K562 (cell line): Measurements from ENCODE around the gene SPON1. TPM values are rescaled to one million over a fixed set of nuclear protein-coding genes. Genes with fewer than 3 reads are reported as not detected.

Experiments
- ATAC-seq: fragments of 200-7000 bp; cut with Tn5 transposase; 3 replicates; pipeline ENCODE4 v1.9.1; 2020; ENCODE audit warnings: moderate library complexity
- BruUV-seq: library from RNA; stranded (reverse); fragments of 400-500 nt; replicated peaks from 2 replicates; lab custom pipeline; 2021; lab: Mats Ljungman, UMichigan
- CTCF ChIA-PET: fragments of 300-600 bp; formaldehyde crosslinking; extraction: SDS; loops from one replicate; lab custom pipeline; 2021; ENCODE audit warnings: low intra/inter-chr PET ratio; lab: Yijun Ruan, JAX
- POLR2A ChIA-PET: fragments of 300-600, 350-650 bp; sonication (Branson Sonifier 250); formaldehyde crosslinking; extraction: SDS; loops from one replicate; lab custom pipeline; 2021; ENCODE audit warnings: antibody characterized with exemption, inconsistent platforms; lab: Yijun Ruan, JAX
- DNase-seq, 4 experiments: peaks; one replicate each; pipeline versions ENCODE4 v3.0.0 to v3.0.0-alpha.2; 2011 to 2018; ENCODE audit warnings: low spot score in 3 of 4, mixed read lengths in 3 of 4; ENCODE audit errors: extremely low read depth in 1 of 4
- FAIRE-seq: peaks from 2 replicates; lab custom pipeline; 2011; peaks lifted over from hg19 to GRCh38; lab: Jason Lieb, UNC
- H2AFZ ChIP-seq: 2 replicates; pipeline ENCODE4 v1.6.0; 2011; ENCODE audit warnings: low read depth, low read length, control low read depth, inconsistent platforms
- H3K27ac ChIP-seq: fragments of 200-600 bp; 3 replicates; pipeline ENCODE4 v1.8.0; 2011; ENCODE audit warnings: low read depth, mild to moderate bottlenecking, control low read depth, inconsistent platforms, low read length, moderate library complexity, mixed read lengths; ENCODE audit errors: extremely low read depth
- H3K27me3 ChIP-seq, 2 experiments: fragments of 300-600 bp in 1 of 2; 2 replicates in 1 of 2; 3 replicates in 1 of 2; pipeline versions ENCODE4 v1.6.0 to v1.8.0; 2011; ENCODE audit warnings: inconsistent platforms in 2 of 2, low read length in 2 of 2, mild to moderate bottlenecking in 1 of 2, mixed read lengths in 1 of 2, moderate library complexity in 1 of 2; ENCODE audit not compliant: control insufficient read depth in 2 of 2, insufficient read depth in 2 of 2
- H3K36me3 ChIP-seq: fragments of 300-600 bp; 3 replicates; pipeline ENCODE4 v1.8.0; 2011; ENCODE audit warnings: mild to moderate bottlenecking, low read length, inconsistent platforms; ENCODE audit not compliant: control insufficient read depth, insufficient read depth
- H3K4me1 ChIP-seq, 2 experiments: fragments of 200-600 bp in 1 of 2; replicated peaks in 1 of 2; 2 replicates in 1 of 2; 3 replicates in 1 of 2; pipeline versions ENCODE4 v1.5.1 to v1.8.0; 2011; ENCODE audit warnings: inconsistent platforms in 2 of 2, low read length in 2 of 2, mild to moderate bottlenecking in 1 of 2, mixed read lengths in 1 of 2, moderate library complexity in 1 of 2; ENCODE audit not compliant: control insufficient read depth in 2 of 2, insufficient read depth in 2 of 2
- H3K4me2 ChIP-seq: 2 replicates; pipeline ENCODE4 v1.6.1; 2011; ENCODE audit warnings: low read length, control low read depth, inconsistent platforms, mixed read lengths; ENCODE audit not compliant: insufficient read depth
- H3K4me3 ChIP-seq: fragments of 200-600 bp; sonication (generic), shearing (Covaris generic); 2 replicates; pipeline ENCODE4 v1.5.1; 2016; ENCODE audit warnings: control low read depth, inconsistent platforms
- H3K79me2 ChIP-seq: fragments of 200-600 bp; 3 replicates; pipeline ENCODE4 v1.8.0; 2011; ENCODE audit warnings: low read length, inconsistent platforms; ENCODE audit not compliant: control insufficient read depth, insufficient read depth
- H3K9ac ChIP-seq, 2 experiments: 2 replicates each; pipeline versions ENCODE4 v1.6.0 to v1.6.1; 2011; ENCODE audit warnings: low read depth in 2 of 2, low read length in 2 of 2, control low read depth in 1 of 2, inconsistent platforms in 1 of 2, mild to moderate bottlenecking in 1 of 2, mixed read lengths in 1 of 2; ENCODE audit not compliant: insufficient read depth in 1 of 2
- H3K9me1 ChIP-seq: one replicate; pipeline ENCODE4 v1.6.0; 2011; ENCODE audit warnings: inconsistent platforms, mild to moderate bottlenecking, low read length, moderate library complexity; ENCODE audit not compliant: control insufficient read depth, insufficient read depth
- H3K9me3 ChIP-seq: replicated peaks from 2 replicates; pipeline ENCODE4 v1.5.1; 2011; ENCODE audit warnings: low read depth, low read length, inconsistent platforms; ENCODE audit not compliant: control insufficient read depth, insufficient read depth
- H4K20me1 ChIP-seq: replicated peaks from 2 replicates; pipeline ENCODE4 v1.6.1; 2011; ENCODE audit warnings: low read length, inconsistent platforms, mixed read lengths; ENCODE audit not compliant: control insufficient read depth, insufficient read depth
- AFF4 ChIP-seq: sonication (generic); formaldehyde crosslinking; IDR thresholded peaks from 2 replicates; pipeline ENCODE4 v1.8.0; 2023; ENCODE audit warnings: mild to moderate bottlenecking, missing genetic modification reagents
- CEBPB ChIP-seq: fragments of 450-650 bp; IDR thresholded peaks from 2 replicates; pipeline ENCODE4 v1.6.1; 2016; ENCODE audit warnings: missing genetic modification characterization, missing compliant biosample characterization
- DLX4 ChIP-seq: fragments of 250-450 bp; sonication (Bioruptor Pico); IDR thresholded peaks from 2 replicates; pipeline ENCODE4 v1.6.1; 2021; ENCODE audit warnings: mild to moderate bottlenecking
- GTF2F1 ChIP-seq: IDR thresholded peaks from 2 replicates; pipeline ENCODE4 v1.6.1; 2011; ENCODE audit warnings: low read depth, low read length, improper control_type of control experiment
- ILF3 ChIP-seq: fragments of 450-650 bp; IDR thresholded peaks from 2 replicates; pipeline ENCODE4 v1.6.1; 2018; ENCODE audit warnings: antibody characterized with exemption, mild to moderate bottlenecking, moderate library complexity, borderline replicate concordance
- KLF10 ChIP-seq: fragments of 250-450 bp; sonication (Bioruptor Pico); IDR thresholded peaks from 2 replicates; pipeline ENCODE4 v1.6.1; 2021; ENCODE audit warnings: matching md5 sums
- MTA2 ChIP-seq: fragments of 450-650 bp; IDR thresholded peaks from 2 replicates; pipeline ENCODE4 v1.6.1; 2016; ENCODE audit warnings: low read depth
- SMARCE1 ChIP-seq: fragments of 450-650 bp; IDR thresholded peaks from 2 replicates; pipeline ENCODE4 v1.7.1; 2016; ENCODE audit warnings: mild to moderate bottlenecking
- ZBTB11 ChIP-seq, 3 experiments: fragments of 200-800 bp in 1 of 3; fragments of 250-450 bp in 1 of 3; fragments of 450-650 bp in 1 of 3; sonication (Bioruptor Pico) in 1 of 3; sonication (Bioruptor generic) in 1 of 3; formaldehyde crosslinking in 1 of 3; IDR thresholded peaks; 2 replicates each; pipeline versions ENCODE4 v1.6.1 to v1.8.0; 2016 to 2022; ENCODE audit warnings: mild to moderate bottlenecking in 2 of 3, missing genetic modification characterization in 2 of 3, missing compliant biosample characterization in 1 of 3, moderate library complexity in 1 of 3
- ZNF507 ChIP-seq: conservative IDR thresholded peaks from 2 replicates; pipeline ENCODE4 v1.6.1; 2017; ENCODE audit warnings: missing genetic modification characterization, missing compliant biosample characterization
- WGBS: fragments of 100-300 bp; shearing (Covaris generic); methylation state at CpG from one replicate; pipeline ENCODE4 v1.1.6; 2016; ENCODE audit warnings: low coverage, mixed read lengths; ENCODE audit not compliant: insufficient coverage; ENCODE audit errors: missing lambda C conversion rate; 5-methylcytosine and 5-hydroxymethylcytosine counted together
- in situ Hi-C: fragments of 300-500 bp; cut with MboI; formaldehyde crosslinking; loops from 4 replicates; pipeline ENCODE4 v1.15.0; 2018; ENCODE audit warnings: inconsistent platforms, mixed read lengths
- intact Hi-C: fragments of 100-400 bp; cut with micrococcal nuclease; formaldehyde crosslinking; loops from 2 replicates; pipeline ENCODE4 v1.14.2; 2022
- polyA plus RNA-seq, 8 experiments: library from polyadenylated mRNA; depleted of rRNA in 4 of 8; stranded (reverse) in 5 of 8; unstranded in 3 of 8; fragments of >200 nt; fragmentation: Nextera tagmentation in 2 of 8; fragmentation: Illumina TruSeq in 1 of 8; extraction: Ambion mirVana in 2 of 8; extraction: Trizol in 1 of 8; gene quantifications; 2 replicates each; pipeline versions ENCODE4 v1.2.1 to v1.2.3, GENCODE V29; 2011 to 2014; ENCODE audit warnings: inconsistent platforms in 1 of 8, missing spikeins in 1 of 8
- total RNA-seq, 7 experiments: library from RNA; depleted of rRNA in 6 of 7; stranded (reverse); fragments of >200 nt in 6 of 7; fragmentation: Illumina TruSeq in 2 of 7; extraction: Trizol in 2 of 7; gene quantifications; 2 replicates each; pipeline versions ENCODE4 v1.2.1 to v1.2.3, GENCODE V29; 2011 to 2021; ENCODE audit warnings: low replicate concordance in 1 of 7

The SPON1 gene
- total and polyA plus RNA-seq, 9 of the 15 experiments (the other 6 are each of a cell fraction or from before 2014, with no cell fraction given) = 0.04 to 0.06 TPM; not detected in 7

DNA sequence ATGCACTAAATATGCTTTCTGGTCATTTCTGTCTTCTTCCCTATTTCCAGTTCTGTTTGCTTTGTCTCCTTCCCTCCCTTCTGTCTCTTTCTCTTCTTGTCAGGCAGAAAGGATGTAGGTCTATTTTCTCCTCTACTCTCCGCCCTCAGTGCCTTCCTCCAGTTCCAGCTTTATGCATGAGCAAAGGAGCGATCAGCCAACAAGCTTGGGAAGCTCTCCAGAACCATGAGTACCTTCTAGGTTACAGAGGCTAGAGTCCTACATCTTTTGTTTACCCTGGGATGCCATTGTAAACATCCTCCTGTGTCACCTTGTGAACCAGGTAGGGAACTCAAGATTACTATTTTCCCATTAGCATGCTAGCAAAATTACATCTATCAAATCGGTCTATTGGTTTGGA, 7.9 kb upstream of the SPON1 start:
- Histone ChIP-seq H3K4me2 (no peak overlapping the region), H3K79me2 (no peaks in the 10 kb centered on the region), H4K20me1 (no peaks in the 10 kb centered on the region), H2AFZ (no peak overlapping the region), H3K36me3 (no peaks in the 10 kb centered on the region), H3K27me3 (peaks cover 11 to 19% of the 10 kb centered on the region in 2 experiments; a peak in 3 of 5 replicates), H3K27ac (no peak overlapping the region), H3K9me1 (no peaks in the 10 kb centered on the region), H3K9me3 (no peaks in the 10 kb centered on the region), H3K4me1 (no peaks in the 10 kb centered on the region), H3K9ac (no peak overlapping the region), H3K4me3 (no peak overlapping the region)
- CTCF ChIA-PET = interaction anchor here (2.1 kb wide), 1 partner anchor 294 kb away, joined by 14 read pairs; no protein-coding TSS in a partner anchor
- in situ Hi-C loops = loop anchor here (10.0 kb wide), 1 partner anchor 290 kb away; no protein-coding TSS in a partner anchor
- DNase-seq = no peak
- intact Hi-C loops = no loop called here
- BruUV-seq = no TSS peak
- no peak for FAIRE-seq
- 2% methylated on average over 3 of the region's 3 CpGs for WGBS
- POLR2A ChIA-PET = interaction anchor here (1.2 kb wide), 1 partner anchor 10 kb away, joined by 3 read pairs; no protein-coding TSS in a partner anchor
- no peak for TF ChIP-seq ILF3
- TF ChIP-seq DLX4 = no peak
- no peak for TF ChIP-seq GTF2F1
- TF ChIP-seq ZNF507 (tag) = no peak
- TF ChIP-seq MTA2 = no peak
- TF ChIP-seq SMARCE1 = no peak
- TF ChIP-seq AFF4 (CRISPR knock-in tag) = no peak
- no peak for TF ChIP-seq ZBTB11 (CRISPR knock-in tag; IDR thresholded peaks at IDR 0.05)
- TF ChIP-seq CEBPB (tag) = no peak
- TF ChIP-seq KLF10 = no peak
- no peak for ATAC-seq
